GM03348 (cell line): ENCODE measurements around the gene OCA2.
"Not testable (repeated sequence)": the region's sequence is repeated elsewhere in the genome, so short reads cannot be mapped to it uniquely, and the experiment has no call there.

Experiments
- DNase-seq: peaks from one replicate; pipeline ENCODE4 v3.0.0; 2012; ENCODE audit warnings: low spot score

Gene OCA2

DNA sequence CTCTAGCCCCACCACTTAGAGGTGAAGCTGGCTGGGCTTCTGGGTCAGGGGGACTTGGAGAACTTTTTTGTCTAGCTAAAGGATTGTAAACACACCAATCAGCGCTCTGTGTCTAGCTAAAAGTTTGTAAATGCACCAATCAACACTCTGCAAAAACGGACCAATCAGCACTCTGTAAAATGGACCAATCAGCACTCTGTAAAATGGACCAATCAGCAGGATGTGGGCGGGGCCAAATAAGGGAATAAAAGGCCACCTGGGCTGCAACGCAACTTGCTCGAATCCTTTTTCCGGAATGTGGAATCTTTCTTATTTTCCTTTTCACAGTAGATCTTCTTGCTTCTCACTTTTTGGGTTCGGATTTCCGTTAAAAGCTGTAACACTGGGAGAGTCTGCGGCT is 385.3 kb downstream of the OCA2 start:
- not testable (repeated sequence) for DNase-seq

DNA sequence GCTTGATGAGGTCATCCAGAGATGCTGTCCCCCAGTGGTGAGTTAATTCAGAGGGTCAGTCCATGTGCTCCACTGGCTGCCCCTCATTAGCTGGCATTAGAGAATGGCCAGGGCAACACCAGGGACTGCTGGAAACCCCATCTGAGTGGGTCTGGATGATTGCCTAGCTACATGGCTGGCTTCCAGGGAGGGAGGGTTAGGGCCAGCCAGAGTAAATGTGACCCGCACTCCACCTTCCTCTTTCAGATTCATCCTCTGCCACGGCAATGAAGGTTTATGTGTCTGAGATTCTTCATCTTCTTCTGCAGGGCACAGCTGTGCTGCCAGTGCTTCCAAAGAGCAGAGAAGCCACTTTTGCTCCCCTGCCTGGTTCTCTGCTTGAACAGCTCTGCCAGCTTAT is 391.9 kb downstream of the OCA2 start:
- DNase-seq = no peak

DNA sequence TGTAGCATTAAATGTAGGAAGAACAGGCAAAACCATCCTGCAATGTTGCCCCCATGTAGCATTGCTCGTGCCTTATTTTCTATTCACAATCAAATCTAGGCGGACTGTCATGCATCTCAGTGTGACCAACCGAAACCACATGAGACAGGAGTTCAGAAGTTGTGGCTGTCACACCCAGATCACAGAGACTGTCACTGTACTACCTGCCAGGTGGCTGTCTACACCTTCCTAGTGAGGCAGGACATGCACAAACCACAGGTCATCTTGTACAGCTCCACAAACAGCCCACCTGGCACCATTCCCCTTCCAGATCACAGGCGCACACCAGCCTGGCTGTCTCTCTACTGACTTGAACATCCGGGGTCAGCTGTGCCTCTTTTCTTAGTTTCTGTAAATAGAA is 392.8 kb downstream of the OCA2 start:
- no peak for DNase-seq

DNA sequence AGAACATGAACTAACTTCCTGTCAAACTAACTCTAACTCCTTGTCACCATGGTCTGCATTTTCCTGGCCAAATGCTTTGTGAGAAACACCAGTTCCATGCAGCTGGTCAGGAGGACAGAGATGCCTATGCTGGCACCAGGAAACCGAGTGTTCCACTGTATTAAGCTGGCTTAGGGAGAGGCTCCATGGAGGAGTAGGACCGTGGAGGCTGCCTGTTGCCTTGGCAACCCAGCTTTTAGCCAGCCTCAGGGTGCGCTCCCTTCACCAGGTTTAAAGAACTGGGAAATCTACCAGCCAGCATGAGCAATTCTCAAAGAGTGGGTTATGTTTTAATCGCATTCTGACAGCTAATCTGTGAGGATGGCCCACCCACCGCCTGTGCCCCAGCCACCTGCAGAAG is 394.1 kb downstream of the OCA2 start:
- no peak for DNase-seq
